D721Med (cell line): Measurements from ENCODE around the gene PLA2G2A.

ENCODE experiments used
- DNase-seq: peaks from one replicate; pipeline ENCODE4 v3.0.0; 2011; ENCODE audit warnings: low spot score; ENCODE audit not compliant: insufficient read length
- FAIRE-seq: peaks from 2 replicates; lab custom pipeline; 2011; peaks lifted over from hg19 to GRCh38; lab: Jason Lieb, UNC
- TF ChIP-seq, protein P1 (sequence below): IDR thresholded peaks from 2 replicates; pipeline ENCODE4 v1.5.1; 2012; ENCODE audit warnings: mild to moderate bottlenecking, control low read depth; ENCODE audit not compliant: insufficient read depth; ENCODE audit errors: missing control alignments

PLA2G2A gene

GRCh38 chr1:19957779-19958178 lies 21.6 kb downstream of the PLA2G2A start:
- no peak for DNase-seq
- TF ChIP-seq, protein P1, sequence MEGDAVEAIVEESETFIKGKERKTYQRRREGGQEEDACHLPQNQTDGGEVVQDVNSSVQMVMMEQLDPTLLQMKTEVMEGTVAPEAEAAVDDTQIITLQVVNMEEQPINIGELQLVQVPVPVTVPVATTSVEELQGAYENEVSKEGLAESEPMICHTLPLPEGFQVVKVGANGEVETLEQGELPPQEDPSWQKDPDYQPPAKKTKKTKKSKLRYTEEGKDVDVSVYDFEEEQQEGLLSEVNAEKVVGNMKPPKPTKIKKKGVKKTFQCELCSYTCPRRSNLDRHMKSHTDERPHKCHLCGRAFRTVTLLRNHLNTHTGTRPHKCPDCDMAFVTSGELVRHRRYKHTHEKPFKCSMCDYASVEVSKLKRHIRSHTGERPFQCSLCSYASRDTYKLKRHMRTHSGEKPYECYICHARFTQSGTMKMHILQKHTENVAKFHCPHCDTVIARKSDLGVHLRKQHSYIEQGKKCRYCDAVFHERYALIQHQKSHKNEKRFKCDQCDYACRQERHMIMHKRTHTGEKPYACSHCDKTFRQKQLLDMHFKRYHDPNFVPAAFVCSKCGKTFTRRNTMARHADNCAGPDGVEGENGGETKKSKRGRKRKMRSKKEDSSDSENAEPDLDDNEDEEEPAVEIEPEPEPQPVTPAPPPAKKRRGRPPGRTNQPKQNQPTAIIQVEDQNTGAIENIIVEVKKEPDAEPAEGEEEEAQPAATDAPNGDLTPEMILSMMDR = no peak
- FAIRE-seq = no peak

GRCh38 chr1:19955534-19956170 lies 23.8 kb downstream of the PLA2G2A start:
- DNase-seq (no peak), FAIRE-seq (no peak)

DNA sequence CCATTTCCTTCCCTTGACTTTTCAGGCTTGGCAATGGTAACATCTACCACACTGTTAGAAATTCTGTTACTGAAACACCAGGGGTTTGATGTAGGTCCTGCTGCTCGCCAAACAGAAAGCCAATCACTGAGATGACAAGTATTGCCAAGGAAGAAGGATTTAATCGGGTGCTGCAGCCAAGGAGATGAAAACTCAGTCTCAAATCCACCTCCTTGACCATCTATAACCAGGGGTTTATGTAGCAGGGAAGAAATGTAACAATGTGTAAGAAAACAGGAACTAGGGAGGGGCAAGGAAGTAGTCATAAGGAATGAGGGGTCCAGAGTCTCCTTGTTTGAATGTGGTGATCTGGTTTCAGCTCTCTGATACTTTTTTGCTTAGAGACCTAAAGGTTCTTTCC lies 25.4 kb downstream of the PLA2G2A start:
- DNase-seq (no peak), FAIRE-seq (no peak)
- TF ChIP-seq, protein P1 = no peak

More at GRCh38 chr1:19955534-19956170, 23.8 kb downstream of the PLA2G2A start:
- TF ChIP-seq, protein P1 = no peak

DNA sequence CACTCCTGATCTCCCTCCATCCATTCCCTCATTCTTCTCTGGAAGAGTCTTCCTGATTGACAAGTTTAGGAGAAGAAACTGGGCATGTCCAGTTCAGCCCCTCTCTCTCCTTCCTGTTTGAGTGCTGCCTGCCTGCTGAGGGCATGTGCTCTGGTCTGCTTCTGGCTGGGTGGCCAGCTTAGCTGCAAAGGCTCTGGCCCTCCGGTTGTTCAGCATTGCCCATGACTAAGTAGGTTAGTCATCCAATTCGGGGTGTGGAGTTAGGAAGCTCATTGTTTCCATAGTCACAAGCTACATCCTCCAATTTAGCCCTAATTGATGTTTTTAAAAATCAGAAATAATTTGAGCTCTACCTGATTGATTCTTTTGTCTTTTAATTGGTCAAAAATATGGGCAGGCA lies 30.4 kb downstream of the PLA2G2A start:
- no peak for DNase-seq
- no peak for FAIRE-seq
- TF ChIP-seq, protein P1 = no peak

DNA sequence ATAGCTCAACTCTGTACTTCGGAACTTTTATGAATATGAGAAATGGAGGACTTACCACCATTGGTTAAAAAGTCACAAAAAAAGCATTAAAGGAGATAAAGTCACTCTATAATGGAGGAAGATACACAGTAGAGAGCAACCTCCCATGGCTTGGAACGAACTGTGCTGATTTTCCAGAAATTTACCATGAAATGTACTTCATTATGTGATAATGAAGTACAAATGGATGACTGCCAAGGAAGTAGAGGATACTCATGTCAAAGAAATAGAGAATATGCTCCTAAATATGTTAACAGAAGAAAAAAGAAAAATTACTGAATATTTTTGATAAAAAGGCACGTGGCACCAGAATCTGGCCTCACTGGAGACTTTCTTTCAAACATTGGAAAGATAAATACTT lies 32.4 kb downstream of the PLA2G2A start:
- no peak for FAIRE-seq
- TF ChIP-seq, protein P1 = no peak

GRCh38 chr1:19946331-19946751 lies 33.1 kb downstream of the PLA2G2A start:
- TF ChIP-seq, protein P1 = no peak
- DNase-seq (no peak), FAIRE-seq (no peak)

More for the DNA sequence above, 32.4 kb downstream of the PLA2G2A start:
- DNase-seq = no peak

GRCh38 chr1:19945914-19946313 lies 33.5 kb downstream of the PLA2G2A start:
- DNase-seq (no peak), FAIRE-seq (no peak)

More at GRCh38 chr1:19945914-19946313, 33.5 kb downstream of the PLA2G2A start:
- TF ChIP-seq, protein P1 = no peak
